Measurements from ENCODE around the gene BRF1.

GRCh38 chr14:105217774-105218173, 83.0 kb downstream of the BRF1 start:
- TF ChIP-seq CTCF (IDR thresholded peaks at IDR 0.05) (no peak), POLR2A (IDR thresholded peaks at IDR 0.05) (no peak)

Measured in right lobe of liver (tissue), 4 donors.